GM19328 (cell line): ENCODE results near the gene TXNDC15.

Source experiments
- ATAC-seq: cut with Tn5 transposase; IDR thresholded peaks from one replicate; pipeline ENCODE4 v1.9.1; 2021; ENCODE audit warnings: mild to moderate bottlenecking, moderate library complexity; ENCODE audit not compliant: unreplicated experiment

TXNDC15 gene

GRCh38 chr5:134913795-134914194, 39.6 kb downstream of the TXNDC15 start:
- no peak for ATAC-seq

GRCh38 chr5:134917070-134917815, 43.1 kb downstream of the TXNDC15 start:
- no peak for ATAC-seq

GRCh38 chr5:134918861-134919260, 44.7 kb downstream of the TXNDC15 start:
- no peak for ATAC-seq

- no peak for ATAC-seq
Observed at GRCh38 chr5:134920848-134921575, 46.8 kb downstream of the TXNDC15 start.

- no peak for ATAC-seq
Observed at GRCh38 chr5:134932508-134932907, 58.3 kb downstream of the TXNDC15 start.

GRCh38 chr5:134934202-134934601, 60.0 kb downstream of the TXNDC15 start:
- no peak for ATAC-seq

- ATAC-seq: no peak
Observed at GRCh38 chr5:134935711-134936602, 61.8 kb downstream of the TXNDC15 start.

- no peak for ATAC-seq
Observed at GRCh38 chr5:134937526-134937925, 63.4 kb downstream of the TXNDC15 start.

- ATAC-seq: no peak
Observed at GRCh38 chr5:134938030-134938429, 63.9 kb downstream of the TXNDC15 start.

- ATAC-seq: no peak
Observed at GRCh38 chr5:134939500-134939899, 65.3 kb downstream of the TXNDC15 start.

- no peak for ATAC-seq
Observed at GRCh38 chr5:134943547-134943946, 69.4 kb downstream of the TXNDC15 start.

- no peak for ATAC-seq
Observed at GRCh38 chr5:134944630-134945029, 70.5 kb downstream of the TXNDC15 start.

- ATAC-seq: no peak
Observed at GRCh38 chr5:134945041-134945440, 70.9 kb downstream of the TXNDC15 start.

- ATAC-seq: no peak
Observed at GRCh38 chr5:134948911-134949310, 74.7 kb downstream of the TXNDC15 start.

- no peak for ATAC-seq
Observed at GRCh38 chr5:134949316-134949715, 75.1 kb downstream of the TXNDC15 start.
